HEK293 (cell line): ENCODE data around the gene MIEN1.

Experiments
- BCL11A ChIP-seq: fragments of 450-650 bp; formaldehyde crosslinking; IDR thresholded peaks from 2 replicates; pipeline ENCODE4 v1.5.1; 2016; ENCODE audit warnings: low read depth, missing biosample characterization, missing genetic modification characterization
- GLI2 ChIP-seq: fragments of 450-650 bp; formaldehyde crosslinking; IDR thresholded peaks from 2 replicates; pipeline ENCODE4; 2017; ENCODE audit warnings: missing biosample characterization, missing genetic modification characterization, low read depth, borderline replicate concordance
- HIC1 ChIP-seq: fragments of 450-650 bp; formaldehyde crosslinking; IDR thresholded peaks from 2 replicates; pipeline ENCODE4 v1.5.1; 2016; ENCODE audit warnings: missing biosample characterization, missing genetic modification characterization
- HOXD13 ChIP-seq: sonication (generic); formaldehyde crosslinking; IDR thresholded peaks from 2 replicates; pipeline ENCODE4 v1.8.0; 2022; ENCODE audit warnings: missing genetic modification reagents, borderline replicate concordance
- KLF9 ChIP-seq: fragments of 450-650 bp; formaldehyde crosslinking; IDR thresholded peaks from 2 replicates; pipeline ENCODE4 v1.5.1; 2016; ENCODE audit warnings: missing biosample characterization, missing genetic modification characterization, low read depth
- MZF1 ChIP-seq: fragments of 450-650 bp; formaldehyde crosslinking; IDR thresholded peaks from 2 replicates; pipeline ENCODE4 v1.5.1; 2017; ENCODE audit warnings: missing biosample characterization, missing genetic modification characterization, borderline replicate concordance
- PRDM1 ChIP-seq: fragments of 450-650 bp; formaldehyde crosslinking; IDR thresholded peaks from 2 replicates; pipeline ENCODE4; 2016; ENCODE audit warnings: missing biosample characterization, missing genetic modification characterization
- SCRT1 ChIP-seq: fragments of 450-650 bp; formaldehyde crosslinking; IDR thresholded peaks from 2 replicates; pipeline ENCODE4 v1.5.1; 2016; ENCODE audit warnings: missing biosample characterization, missing genetic modification characterization, borderline replicate concordance
- SETDB1 ChIP-seq: IDR thresholded peaks from one replicate; pipeline ENCODE4 v1.6.1; 2017; ENCODE audit warnings: mild to moderate bottlenecking, low read length, moderate library complexity, mixed read lengths; ENCODE audit not compliant: insufficient read length
- TCF7L2 ChIP-seq: IDR thresholded peaks from 2 replicates; pipeline ENCODE4 v1.6.1; 2011; ENCODE audit warnings: low read depth, mild to moderate bottlenecking, inconsistent platforms, low read length, moderate library complexity, borderline replicate concordance
- ZBTB10 ChIP-seq: fragments of 450-650 bp; formaldehyde crosslinking; IDR thresholded peaks from 2 replicates; pipeline ENCODE4 v1.5.1; 2016; ENCODE audit warnings: missing biosample characterization, missing genetic modification characterization
- ZBTB7A ChIP-seq: fragments of 450-650 bp; formaldehyde crosslinking; IDR thresholded peaks from 2 replicates; pipeline ENCODE4 v1.5.1; 2016; ENCODE audit warnings: low read depth, missing biosample characterization, missing genetic modification characterization
- ZFHX2 ChIP-seq: fragments of 450-650 bp; formaldehyde crosslinking; conservative IDR thresholded peaks from 2 replicates; pipeline ENCODE4 v1.5.1; 2016; ENCODE audit warnings: missing biosample characterization, missing genetic modification characterization
- ZIC2 ChIP-seq: fragments of 450-650 bp; formaldehyde crosslinking; IDR thresholded peaks from 2 replicates; pipeline ENCODE4 v1.5.1; 2016; ENCODE audit warnings: missing biosample characterization, missing genetic modification characterization
- ZNF16 ChIP-seq: fragments of 450-650 bp; formaldehyde crosslinking; IDR thresholded peaks from 2 replicates; pipeline ENCODE4 v1.5.1; 2016; ENCODE audit warnings: low read depth, missing biosample characterization, missing genetic modification characterization
- ZNF2 ChIP-seq: fragments of 450-650 bp; formaldehyde crosslinking; IDR thresholded peaks from 2 replicates; pipeline ENCODE4 v1.5.1; 2016; ENCODE audit warnings: missing biosample characterization, missing genetic modification characterization
- ZNF214 ChIP-seq: fragments of 450-650 bp; formaldehyde crosslinking; IDR thresholded peaks from 2 replicates; pipeline ENCODE4 v1.5.1; 2017; ENCODE audit warnings: missing biosample characterization, mild to moderate bottlenecking, missing genetic modification characterization, borderline replicate concordance
- ZNF280C ChIP-seq: fragments of 450-650 bp; formaldehyde crosslinking; IDR thresholded peaks from 2 replicates; pipeline ENCODE4 v1.5.1; 2016; ENCODE audit warnings: missing biosample characterization, missing genetic modification characterization
- ZNF302 ChIP-seq: fragments of 450-650 bp; formaldehyde crosslinking; IDR thresholded peaks from 2 replicates; pipeline ENCODE4 v1.5.1; 2016; ENCODE audit warnings: missing biosample characterization, missing genetic modification characterization, low read depth
- ZNF404 ChIP-seq: fragments of 450-650 bp; formaldehyde crosslinking; IDR thresholded peaks from 2 replicates; pipeline ENCODE4 v1.5.1; 2017; ENCODE audit warnings: missing biosample characterization, missing genetic modification characterization
- ZNF518A ChIP-seq: fragments of 450-650 bp; formaldehyde crosslinking; conservative IDR thresholded peaks from 2 replicates; pipeline ENCODE4 v1.5.1; 2016; ENCODE audit warnings: low read depth, missing biosample characterization, missing genetic modification characterization
- ZNF529 ChIP-seq: fragments of 450-650 bp; formaldehyde crosslinking; IDR thresholded peaks from 2 replicates; pipeline ENCODE4 v1.5.1; 2017; ENCODE audit warnings: missing genetic modification characterization, missing biosample characterization; ENCODE audit not compliant: insufficient replicate concordance
- ZNF561 ChIP-seq: fragments of 450-650 bp; IDR thresholded peaks from 2 replicates; pipeline ENCODE4 v1.5.1; 2018; ENCODE audit warnings: missing biosample characterization, missing genetic modification characterization, borderline replicate concordance
- ZNF596 ChIP-seq: fragments of 450-650 bp; IDR thresholded peaks from 2 replicates; pipeline ENCODE4 v1.5.0; 2018; ENCODE audit warnings: missing biosample characterization, mild to moderate bottlenecking, missing genetic modification characterization, moderate library complexity
- ZNF629 ChIP-seq: fragments of 450-650 bp; formaldehyde crosslinking; IDR thresholded peaks from 2 replicates; pipeline ENCODE4 v1.5.1; 2017; ENCODE audit warnings: missing biosample characterization, missing genetic modification characterization
- ZNF664 ChIP-seq: fragments of 450-650 bp; formaldehyde crosslinking; IDR thresholded peaks from 2 replicates; pipeline ENCODE4 v1.5.1; 2016; ENCODE audit warnings: missing biosample characterization, missing genetic modification characterization
- ZNF677 ChIP-seq: fragments of 450-650 bp; IDR thresholded peaks from 2 replicates; pipeline ENCODE4 v1.5.0; 2018; ENCODE audit warnings: missing biosample characterization, mild to moderate bottlenecking, missing genetic modification characterization, moderate library complexity
- ZNF791 ChIP-seq: fragments of 450-650 bp; formaldehyde crosslinking; IDR thresholded peaks from 2 replicates; pipeline ENCODE4 v1.5.1; 2016; ENCODE audit warnings: missing biosample characterization, missing genetic modification characterization
- ZSCAN16 ChIP-seq: fragments of 450-650 bp; formaldehyde crosslinking; IDR thresholded peaks from 2 replicates; pipeline ENCODE4 v1.5.1; 2016; ENCODE audit warnings: missing biosample characterization, missing genetic modification characterization
- TF ChIP-seq, protein P1 (sequence below): fragments of 450-650 bp; formaldehyde crosslinking; IDR thresholded peaks from 2 replicates; pipeline ENCODE4 v1.5.1; 2016; ENCODE audit warnings: missing biosample characterization, missing genetic modification characterization

MIEN1 gene

DNA sequence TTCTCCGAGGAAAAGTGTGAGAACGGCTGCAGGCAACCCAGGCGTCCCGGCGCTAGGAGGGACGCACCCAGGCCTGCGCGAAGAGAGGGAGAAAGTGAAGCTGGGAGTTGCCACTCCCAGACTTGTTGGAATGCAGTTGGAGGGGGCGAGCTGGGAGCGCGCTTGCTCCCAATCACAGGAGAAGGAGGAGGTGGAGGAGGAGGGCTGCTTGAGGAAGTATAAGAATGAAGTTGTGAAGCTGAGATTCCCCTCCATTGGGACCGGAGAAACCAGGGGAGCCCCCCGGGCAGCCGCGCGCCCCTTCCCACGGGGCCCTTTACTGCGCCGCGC lies 30.5 kb downstream of the MIEN1 start, which contains the start of gene ERBB2 (continued):
- TF ChIP-seq, protein P1, sequence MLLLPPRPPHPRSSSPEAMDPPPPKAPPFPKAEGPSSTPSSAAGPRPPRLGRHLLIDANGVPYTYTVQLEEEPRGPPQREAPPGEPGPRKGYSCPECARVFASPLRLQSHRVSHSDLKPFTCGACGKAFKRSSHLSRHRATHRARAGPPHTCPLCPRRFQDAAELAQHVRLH (tag by site-specific recombination), result no peak
- no peak for TF ChIP-seq GLI2 (tag by site-specific recombination)
- no peak for TF ChIP-seq ZBTB7A (tag by site-specific recombination)
- no peak for TF ChIP-seq SETDB1
- no peak for TF ChIP-seq KLF9 (tag by site-specific recombination)
- TF ChIP-seq ZNF2 (tag by site-specific recombination), result no peak
- TF ChIP-seq HOXD13 (CRISPR knock-in tag), result no peak
- TF ChIP-seq ZNF529 (tag by site-specific recombination), result no peak
- no peak for TF ChIP-seq ZNF664 (tag by site-specific recombination)
- TF ChIP-seq ZIC2 (tag by site-specific recombination), result no peak
- no peak for TF ChIP-seq ZNF404
- peak; percentile 12; the same call in 1 of the 2 replicates for TF ChIP-seq HIC1
- TF ChIP-seq ZNF677 (tag by site-specific recombination), result no peak
- TF ChIP-seq BCL11A (tag by site-specific recombination), result no peak
- peak; percentile 86 for TF ChIP-seq ZNF561
- no peak for TF ChIP-seq ZNF629 (tag by site-specific recombination)
- no peak for TF ChIP-seq ZBTB10 (tag by site-specific recombination)
- no peak for TF ChIP-seq ZNF791
- TF ChIP-seq SCRT1 (tag by site-specific recombination), result peak; percentile 93
- TF ChIP-seq ZNF16 (tag by site-specific recombination), result no peak
- TF ChIP-seq ZSCAN16 (tag by site-specific recombination), result no peak
- TF ChIP-seq MZF1, result no peak
- TF ChIP-seq ZFHX2 (tag by site-specific recombination), result peak; percentile 68
- TF ChIP-seq ZNF280C, result no peak
- no peak for TF ChIP-seq ZNF214 (tag by site-specific recombination)
- no peak for TF ChIP-seq ZNF518A (tag by site-specific recombination)
- TF ChIP-seq ZNF596, result no peak
- TF ChIP-seq TCF7L2, result no peak
- TF ChIP-seq ZNF302 (tag by site-specific recombination), result no peak
- peak; percentile 87 for TF ChIP-seq PRDM1 (tag by site-specific recombination)
